GM19240 (cell line): Measurements from ENCODE around the gene ARHGAP27.
A peak's percentile ranks its signal among the peaks of the same experiment; 100 is the strongest.

ENCODE experiments used
- DNase-seq: peaks from one replicate; pipeline ENCODE4 v3.0.0; 2011; ENCODE audit warnings: low spot score; ENCODE audit not compliant: insufficient read length

The ARHGAP27 gene

DNA sequence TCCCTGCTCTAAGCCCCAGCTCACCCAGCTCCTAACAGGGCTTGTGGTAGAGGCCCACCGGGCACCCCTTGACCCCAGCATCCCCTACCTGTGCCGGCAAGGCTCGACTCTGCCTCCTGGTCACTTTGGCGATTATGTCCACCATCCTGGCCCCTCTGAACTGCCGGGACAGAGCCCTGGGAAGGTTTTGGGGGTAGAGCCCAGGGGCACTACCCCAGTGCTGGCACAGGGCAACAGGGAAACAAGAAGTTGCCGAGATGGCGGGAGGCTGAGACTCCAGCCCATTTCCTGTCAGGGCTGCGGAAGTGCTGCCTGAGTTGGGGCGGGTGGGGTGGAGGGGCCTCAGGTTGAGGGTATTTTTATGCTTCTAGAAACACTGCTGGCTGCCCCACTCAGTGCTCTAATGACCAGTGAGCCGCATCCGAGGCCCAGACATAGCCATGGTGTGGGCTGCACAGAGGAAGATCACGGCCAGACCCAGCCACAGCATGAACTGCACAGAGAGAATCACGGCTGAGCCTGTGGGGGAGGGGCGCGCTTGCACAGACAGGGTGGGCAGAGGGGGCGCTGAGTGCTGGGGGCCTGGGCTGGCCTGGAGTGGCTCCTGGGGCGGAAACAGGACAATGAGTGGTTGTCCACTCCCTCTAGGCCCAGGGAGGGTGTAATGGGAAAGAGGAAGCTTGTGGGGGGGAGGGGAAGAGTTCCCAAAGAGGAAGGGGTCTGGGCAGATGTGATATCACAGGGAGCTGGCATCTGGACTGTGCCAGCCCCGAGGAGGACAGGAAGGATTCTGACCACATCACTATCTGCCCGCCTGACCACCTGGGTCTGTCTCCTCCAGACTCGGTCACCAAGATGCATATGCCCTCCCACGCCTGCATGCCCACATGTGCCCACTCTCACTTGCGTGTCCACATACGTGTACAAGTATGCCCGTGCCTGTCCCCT lies 22.3 kb downstream of the ARHGAP27 start:
- peak; percentile 90 for DNase-seq

DNA sequence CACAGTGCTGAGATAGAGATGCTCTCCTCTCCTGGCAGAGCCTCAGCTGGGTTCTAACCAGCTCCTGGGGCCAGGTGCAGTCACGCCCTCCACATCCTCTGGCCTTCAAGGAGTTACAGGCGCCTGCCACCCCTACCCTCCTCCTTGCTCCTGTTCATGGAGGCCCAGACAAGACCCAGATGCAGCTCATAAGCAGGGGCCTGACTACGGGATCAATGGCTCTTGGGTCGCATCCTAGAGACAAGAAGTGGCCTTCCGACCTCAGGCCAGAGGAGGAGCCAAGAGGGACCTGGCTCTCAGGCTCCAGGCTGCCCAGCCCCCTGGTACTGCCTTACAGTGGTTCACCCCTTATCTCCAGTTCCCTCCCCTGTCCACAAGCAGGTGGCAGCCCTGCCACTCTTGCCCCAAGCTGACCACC lies 23.0 kb downstream of the ARHGAP27 start:
- no peak for DNase-seq

- no peak for DNase-seq
Observed at GRCh38 chr17:45408611-45409421, 23.9 kb downstream of the ARHGAP27 start.

DNA sequence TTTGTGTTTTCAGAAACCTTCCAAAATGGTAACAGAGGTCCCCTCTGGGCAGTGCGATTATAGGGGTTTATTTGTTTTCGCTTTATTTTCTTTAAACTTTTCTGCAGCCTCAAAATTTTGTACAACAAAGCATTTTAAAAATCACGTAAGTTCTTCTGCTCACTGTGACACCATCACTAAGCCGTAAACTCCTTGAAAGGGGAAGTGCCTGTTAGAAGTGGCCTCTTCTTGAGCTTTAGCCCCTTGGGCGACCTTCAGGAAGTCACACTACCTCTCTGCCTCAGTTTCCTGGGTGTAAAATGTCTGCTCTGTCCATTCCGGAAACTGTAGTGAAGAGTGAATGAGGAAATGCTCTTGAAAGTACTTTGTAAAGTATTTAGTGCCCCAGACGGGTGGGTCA lies 26.6 kb downstream of the ARHGAP27 start:
- no peak for DNase-seq

GRCh38 chr17:45405250-45406086 lies 27.2 kb downstream of the ARHGAP27 start:
- no peak for DNase-seq

- no peak for DNase-seq
Observed at GRCh38 chr17:45404870-45405249, 27.8 kb downstream of the ARHGAP27 start.

- DNase-seq: no peak
Observed at GRCh38 chr17:45403906-45404490, 28.7 kb downstream of the ARHGAP27 start.

DNA sequence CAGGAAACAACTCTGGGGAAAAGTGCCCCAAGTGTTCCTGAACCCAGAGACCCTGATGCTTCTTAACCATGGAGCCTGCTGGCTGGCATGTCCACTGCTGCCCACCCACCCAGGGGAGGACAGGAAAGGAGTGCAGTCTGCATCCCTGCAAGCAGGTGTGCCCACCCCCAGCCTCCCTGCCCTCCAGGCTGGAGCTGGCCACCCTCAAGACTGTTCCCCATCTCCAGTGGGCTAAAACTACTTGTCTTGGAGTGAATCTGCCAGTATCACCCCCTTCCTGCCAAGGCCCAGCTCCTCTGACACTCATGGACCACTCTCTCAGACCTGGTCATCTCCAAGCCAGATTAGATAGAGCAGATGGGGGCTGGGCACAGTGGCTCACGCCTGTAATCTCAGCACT lies 29.8 kb downstream of the ARHGAP27 start:
- DNase-seq: no peak

DNA sequence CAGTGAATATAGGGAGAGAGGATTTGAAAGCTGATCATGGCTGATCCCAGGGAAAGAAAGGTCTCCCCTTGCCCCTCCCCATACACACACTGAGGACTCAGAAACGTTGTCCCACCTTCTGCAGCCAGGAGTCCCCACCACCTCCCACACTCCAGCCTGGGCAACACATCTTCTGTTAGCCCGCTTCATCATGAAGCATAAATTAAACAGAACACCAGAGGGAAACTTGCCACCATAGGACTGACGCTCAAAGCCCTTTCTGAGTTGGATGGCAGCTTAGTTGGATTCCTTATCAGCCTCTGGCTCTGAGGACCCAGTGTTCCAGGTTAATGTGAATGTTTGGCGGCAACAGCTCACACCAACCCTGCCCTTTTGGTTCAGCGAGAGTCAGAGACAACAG lies 33.9 kb downstream of the ARHGAP27 start:
- DNase-seq: no peak

- no peak for DNase-seq
Observed at GRCh38 chr17:45397796-45398195, 34.9 kb downstream of the ARHGAP27 start.

DNA sequence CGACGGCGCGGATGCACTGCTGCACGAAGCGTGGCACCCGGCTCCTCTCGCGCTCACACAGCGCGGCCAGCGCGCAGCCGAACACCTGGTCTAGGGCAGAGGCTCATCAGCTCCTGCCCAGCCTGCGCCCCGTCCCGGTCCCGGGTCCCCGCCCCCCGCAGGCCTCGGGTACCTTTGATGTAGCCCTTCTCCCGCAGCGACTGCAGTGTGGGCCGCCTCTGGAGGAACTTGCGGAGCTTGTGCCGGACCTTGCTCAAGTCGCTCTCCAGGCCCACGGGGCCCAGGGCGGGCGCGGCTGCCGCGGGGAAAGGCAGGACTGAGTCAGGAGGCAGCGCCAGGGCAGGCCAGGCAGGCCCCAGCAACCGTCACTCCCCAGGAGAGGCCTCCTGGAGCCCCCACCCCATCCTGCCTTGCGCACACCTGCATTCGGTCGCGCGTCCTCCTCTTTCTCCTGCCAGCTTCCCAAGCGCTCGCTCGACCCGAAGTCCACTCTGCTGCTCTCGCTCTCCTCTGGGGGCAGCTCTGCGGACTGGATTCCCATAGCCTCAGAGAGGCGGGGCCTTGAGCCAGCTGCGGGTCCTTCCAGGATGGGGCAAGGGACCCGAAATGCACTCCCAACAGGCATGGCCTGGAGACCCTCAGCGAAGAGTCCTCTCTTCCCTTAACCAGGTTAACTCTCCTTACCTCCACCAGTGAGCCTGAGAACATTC lies 36.0 kb downstream of the ARHGAP27 start:
- DNase-seq: no peak

GRCh38 chr17:45395569-45396415 lies 36.9 kb downstream of the ARHGAP27 start:
- no peak for DNase-seq

DNA sequence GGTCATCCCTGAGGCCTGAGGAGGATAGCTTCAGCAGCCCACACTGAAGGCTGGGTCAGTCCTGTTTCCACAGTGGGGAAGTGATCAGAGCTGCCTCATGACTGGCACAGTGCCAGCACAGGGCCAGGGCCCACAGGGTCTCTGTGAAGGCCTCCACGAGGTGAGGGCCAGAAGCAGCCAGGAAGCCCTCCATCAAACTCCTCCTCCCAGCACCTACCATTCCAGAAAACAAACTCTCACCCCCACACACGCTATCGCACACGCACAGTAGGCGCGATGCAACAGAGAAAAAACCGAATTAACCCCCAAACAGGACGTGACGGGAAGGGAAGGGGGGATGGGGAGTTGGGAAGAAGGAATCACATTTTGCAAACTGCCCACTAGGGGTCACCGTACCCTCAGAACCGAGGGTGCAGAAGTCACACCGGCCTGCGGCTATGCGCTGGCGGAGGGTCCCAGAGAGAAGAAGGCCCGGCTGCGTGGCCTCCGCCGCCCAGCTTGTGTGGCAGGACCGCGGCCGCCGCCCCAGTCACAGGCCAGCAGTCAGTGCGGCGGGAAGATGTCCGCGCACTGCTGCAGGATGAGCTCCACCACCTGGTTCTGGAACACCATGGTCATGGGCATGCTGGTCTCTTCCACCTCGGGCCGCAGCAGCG lies 37.6 kb downstream of the ARHGAP27 start:
- peak; percentile 66 for DNase-seq

GRCh38 chr17:45394564-45394912 lies 38.1 kb downstream of the ARHGAP27 start:
- no peak for DNase-seq

DNA sequence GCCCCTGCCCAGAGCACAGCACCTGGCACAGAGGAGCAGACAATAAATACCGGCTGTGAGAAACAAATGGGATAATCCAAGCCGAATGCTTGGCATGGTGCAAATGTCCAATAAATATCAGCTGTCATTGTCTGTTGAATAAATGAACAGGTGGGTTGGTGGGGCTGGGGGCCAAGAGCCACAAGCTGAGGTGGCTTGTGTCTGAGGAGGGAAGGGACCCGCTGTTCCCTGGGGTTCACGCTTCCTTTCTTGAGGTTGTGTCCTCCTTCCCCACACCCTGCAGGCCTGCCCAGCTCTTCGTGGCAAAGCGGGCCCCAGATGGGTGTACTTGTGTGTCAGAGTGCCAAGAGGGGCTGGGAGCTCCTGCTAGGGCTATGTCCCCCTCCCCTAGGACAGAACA lies 38.6 kb downstream of the ARHGAP27 start:
- no peak for DNase-seq

GRCh38 chr17:45393411-45393810 lies 39.3 kb downstream of the ARHGAP27 start:
- DNase-seq: no peak

DNA sequence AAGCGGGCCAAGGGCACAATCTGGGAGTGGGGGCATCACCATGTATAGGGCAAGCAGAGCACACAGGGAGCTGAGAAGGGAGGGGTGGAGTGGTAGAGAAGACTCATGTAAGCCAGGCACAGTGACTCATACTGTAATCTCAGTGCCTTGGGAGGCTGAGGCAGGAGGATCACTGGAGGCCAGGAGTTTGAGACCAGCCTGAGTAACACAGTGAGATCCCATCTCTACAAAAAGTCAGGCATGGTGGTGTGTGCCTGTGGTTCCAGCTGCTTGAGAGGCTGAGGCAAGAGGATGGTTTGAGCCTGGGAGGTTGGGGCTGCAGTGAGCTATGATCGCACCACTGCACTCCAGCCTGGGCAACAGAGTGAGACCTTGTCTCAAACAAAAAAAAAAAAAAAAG lies 40.8 kb downstream of the ARHGAP27 start:
- no peak for DNase-seq

- DNase-seq: no peak
Observed at GRCh38 chr17:45391291-45391690, 41.4 kb downstream of the ARHGAP27 start.

DNA sequence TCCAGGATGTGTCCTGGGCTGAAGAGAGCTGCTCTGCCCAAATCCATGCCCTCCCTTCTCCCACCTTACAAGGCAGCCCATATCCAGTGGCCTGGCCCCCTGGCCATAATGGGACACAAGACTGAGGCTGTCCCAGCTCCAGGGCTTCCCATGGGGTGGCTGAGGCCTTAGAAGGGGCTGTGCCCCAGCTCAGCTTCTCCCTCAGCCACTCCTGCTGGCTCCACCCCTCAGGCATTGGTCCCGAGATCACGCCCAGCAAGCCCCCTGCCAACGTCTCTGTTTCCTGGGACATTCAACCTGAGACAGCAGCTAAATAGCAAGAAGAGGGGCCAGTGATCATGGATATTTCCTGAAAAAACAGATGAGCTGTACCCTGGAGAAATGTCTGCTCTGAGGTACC lies 43.3 kb downstream of the ARHGAP27 start:
- no peak for DNase-seq
